ENCODE measurements around the gene HSPA8. TPM values are rescaled to one million over a fixed set of nuclear protein-coding genes. Genes with fewer than 3 reads are reported as not detected.
"Not testable (repeated sequence)": the region's sequence is repeated elsewhere in the genome, so short reads cannot be mapped to it uniquely, and the experiment has no call there.

The HSPA8 gene
- total RNA-seq, 2 donors from 2014 or later: 2,059 to 2,469 TPM

DNA sequence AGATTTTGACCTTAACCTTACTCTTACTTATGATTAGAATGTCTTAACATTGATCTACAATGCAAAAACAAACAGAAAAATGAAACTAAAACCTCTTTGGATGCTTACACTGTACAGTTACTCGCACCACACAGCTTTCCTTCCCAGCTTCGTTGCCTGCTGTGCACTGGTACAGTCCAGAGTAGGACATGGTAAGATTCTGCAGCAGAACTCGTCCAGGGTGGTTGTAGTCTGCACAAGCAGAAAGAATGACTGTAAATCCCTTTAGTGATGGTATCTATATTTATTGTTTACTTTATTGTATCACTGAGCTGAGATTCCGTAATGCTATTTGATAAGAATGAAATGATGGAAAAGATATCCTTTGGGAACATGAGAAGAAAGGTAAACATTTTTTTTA is 21.0 kb upstream of the HSPA8 start:
- peaks cover 0 to 9% of the 10 kb centered on the region in 2 donors for H3K36me3 Mint-ChIP-seq
- peak overlapping the region; percentile 27 to 85 for H3K27ac Mint-ChIP-seq
- H3K9me3 Mint-ChIP-seq: no peaks in the 10 kb centered on the region
- ATAC-seq (peak in 1 of 2 donors; percentile 26), DNase-seq (ENCODE audit: low spot score in 2 of 2) (no peak)

DNA sequence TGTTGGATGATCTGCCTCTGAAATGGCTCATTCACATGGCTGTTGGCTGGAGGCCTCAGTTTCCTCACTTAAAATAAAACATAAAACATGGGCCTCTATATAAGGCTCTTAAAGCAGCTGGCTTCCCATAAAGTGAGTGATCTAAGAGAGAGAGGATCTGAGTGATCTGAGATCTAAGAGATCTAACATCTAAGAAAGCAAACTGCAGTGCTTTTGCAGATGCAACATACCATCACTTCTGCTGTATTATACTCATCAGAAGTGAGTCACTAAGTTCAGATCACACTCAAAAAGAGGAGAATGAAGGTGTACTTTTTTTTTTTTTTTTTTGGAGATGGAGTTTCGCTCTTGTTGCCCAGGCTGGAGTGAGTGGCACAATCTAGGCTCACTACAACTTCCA is 18.1 kb upstream of the HSPA8 start:
- Mint-ChIP-seq H3K27ac (peak overlapping the region; percentile 86 to 92), H3K36me3 (peaks cover 0 to 9% of the 10 kb centered on the region in 2 donors), H3K9me3 (no peaks in the 10 kb centered on the region)
- ATAC-seq (peak; percentile 75 to 91), DNase-seq (ENCODE audit: low spot score in 2 of 2) (no peak)

DNA sequence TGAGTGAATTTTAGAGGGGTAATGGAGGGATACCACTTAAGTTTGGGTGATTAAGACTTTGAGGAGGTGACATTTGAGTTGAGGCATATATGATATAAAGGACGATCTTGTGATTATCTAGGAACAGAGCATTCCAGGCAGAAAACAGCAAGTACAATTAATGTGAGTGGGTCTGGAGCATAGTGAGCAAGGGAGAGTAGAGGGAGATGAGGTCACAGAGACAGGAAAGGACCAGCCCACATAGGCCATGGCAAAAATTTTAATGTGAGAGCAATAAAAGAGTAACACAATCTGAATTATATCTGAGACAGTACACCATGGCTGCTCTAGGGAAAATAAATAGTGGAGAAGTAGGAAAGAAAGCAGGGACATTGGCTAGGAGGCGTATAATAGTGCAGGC is 14.5 kb upstream of the HSPA8 start:
- H3K36me3 Mint-ChIP-seq: no peaks in the 10 kb centered on the region
- ATAC-seq (no peak), DNase-seq (ENCODE audit: low spot score in 2 of 2) (no peak)
- no peak overlapping the region for H3K27ac Mint-ChIP-seq
- no peaks in the 10 kb centered on the region for H3K9me3 Mint-ChIP-seq

DNA sequence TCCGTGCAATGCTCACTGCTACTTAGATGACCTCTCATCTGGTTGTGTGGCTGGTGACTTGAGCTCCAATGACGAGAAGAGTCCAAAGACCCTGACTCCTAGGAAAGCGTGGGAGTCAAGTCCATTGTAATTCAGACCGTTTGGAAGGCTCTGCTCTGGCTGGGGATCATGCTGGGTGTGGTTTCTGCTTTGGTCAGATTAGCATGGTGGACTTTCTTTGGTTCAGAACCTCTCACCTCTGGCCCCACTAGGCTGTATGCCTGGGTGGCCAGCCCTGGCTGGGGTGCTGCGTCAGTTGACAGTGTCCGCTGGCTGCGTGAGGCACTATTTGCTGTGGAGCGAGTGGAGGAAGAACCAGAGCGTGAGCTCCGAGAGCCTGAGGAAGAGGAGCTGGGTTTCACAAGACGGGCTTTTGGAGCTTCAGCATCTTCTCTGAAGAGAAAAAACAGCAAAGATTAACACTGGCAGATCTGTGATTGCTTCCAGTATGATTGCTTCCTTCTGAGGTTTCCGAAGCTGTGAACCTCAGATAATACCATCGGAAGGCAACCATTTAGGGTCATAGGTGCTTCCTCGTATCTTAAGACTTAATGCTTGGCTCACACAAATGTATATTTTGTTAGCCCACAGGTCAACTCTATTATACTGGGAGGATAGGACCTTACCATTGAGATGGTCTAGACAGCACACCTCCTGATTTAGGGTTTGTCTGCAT is 11.6 kb upstream of the HSPA8 start:
- no peak for ATAC-seq
- H3K36me3 Mint-ChIP-seq: peaks cover 0 to 6% of the 10 kb centered on the region in 2 donors
- peak overlapping the region in 1 of 2 donors; percentile 34 for H3K27ac Mint-ChIP-seq
- DNase-seq (ENCODE audit: low spot score in 2 of 2): no peak
- no peaks in the 10 kb centered on the region for H3K9me3 Mint-ChIP-seq

DNA sequence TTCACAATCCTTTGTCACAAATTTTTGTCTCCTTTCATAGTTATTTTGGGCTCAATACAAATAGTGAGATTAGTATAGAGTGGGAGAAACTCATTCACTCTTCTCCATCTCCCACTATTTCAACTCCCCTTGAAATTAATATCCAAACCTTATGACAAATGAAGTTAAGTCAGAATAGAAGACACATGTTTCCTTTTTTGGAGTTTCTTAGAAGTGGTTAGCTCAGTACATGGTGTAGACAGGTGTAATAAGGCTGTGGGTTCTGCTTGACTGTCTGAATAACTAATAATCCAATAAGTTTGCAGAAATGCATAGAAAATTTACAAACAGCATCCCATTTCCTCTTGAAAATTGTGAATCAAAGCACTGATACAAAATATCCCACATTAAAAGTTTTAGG is 10.8 kb upstream of the HSPA8 start:
- DNase-seq (ENCODE audit: low spot score in 2 of 2) (no peak), ATAC-seq (peak; percentile 14 to 65)
- Mint-ChIP-seq H3K36me3 (peaks cover 0 to 6% of the 10 kb centered on the region in 2 donors), H3K9me3 (no peaks in the 10 kb centered on the region), H3K27ac (peak overlapping the region; percentile 22 to 99)

DNA sequence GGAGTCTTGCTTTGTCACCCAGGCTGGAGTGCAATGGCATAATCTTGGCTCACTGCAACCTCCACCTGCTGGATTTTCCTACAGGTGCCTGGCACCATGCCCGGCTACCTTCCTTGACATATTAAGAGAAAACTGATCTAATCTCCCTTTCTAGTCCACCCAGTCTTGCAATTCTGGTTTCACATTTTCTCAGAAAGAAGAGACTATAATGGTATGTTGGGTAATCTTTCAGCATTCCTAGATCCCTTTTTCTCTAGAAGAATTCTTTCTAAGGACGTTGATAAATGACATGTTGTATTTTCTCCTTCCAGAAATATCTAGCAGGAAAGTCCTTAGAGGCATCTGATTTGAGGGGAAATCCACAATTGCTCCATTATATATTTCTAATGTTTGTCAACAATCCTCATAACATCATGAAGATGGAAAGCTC is 10.4 kb upstream of the HSPA8 start:
- Mint-ChIP-seq H3K9me3 (no peaks in the 10 kb centered on the region), H3K36me3 (peaks cover 0 to 6% of the 10 kb centered on the region in 2 donors), H3K27ac (peak overlapping the region; percentile 99 to 100)
- DNase-seq (ENCODE audit: low spot score in 2 of 2) (no peak), ATAC-seq (no peak)

DNA sequence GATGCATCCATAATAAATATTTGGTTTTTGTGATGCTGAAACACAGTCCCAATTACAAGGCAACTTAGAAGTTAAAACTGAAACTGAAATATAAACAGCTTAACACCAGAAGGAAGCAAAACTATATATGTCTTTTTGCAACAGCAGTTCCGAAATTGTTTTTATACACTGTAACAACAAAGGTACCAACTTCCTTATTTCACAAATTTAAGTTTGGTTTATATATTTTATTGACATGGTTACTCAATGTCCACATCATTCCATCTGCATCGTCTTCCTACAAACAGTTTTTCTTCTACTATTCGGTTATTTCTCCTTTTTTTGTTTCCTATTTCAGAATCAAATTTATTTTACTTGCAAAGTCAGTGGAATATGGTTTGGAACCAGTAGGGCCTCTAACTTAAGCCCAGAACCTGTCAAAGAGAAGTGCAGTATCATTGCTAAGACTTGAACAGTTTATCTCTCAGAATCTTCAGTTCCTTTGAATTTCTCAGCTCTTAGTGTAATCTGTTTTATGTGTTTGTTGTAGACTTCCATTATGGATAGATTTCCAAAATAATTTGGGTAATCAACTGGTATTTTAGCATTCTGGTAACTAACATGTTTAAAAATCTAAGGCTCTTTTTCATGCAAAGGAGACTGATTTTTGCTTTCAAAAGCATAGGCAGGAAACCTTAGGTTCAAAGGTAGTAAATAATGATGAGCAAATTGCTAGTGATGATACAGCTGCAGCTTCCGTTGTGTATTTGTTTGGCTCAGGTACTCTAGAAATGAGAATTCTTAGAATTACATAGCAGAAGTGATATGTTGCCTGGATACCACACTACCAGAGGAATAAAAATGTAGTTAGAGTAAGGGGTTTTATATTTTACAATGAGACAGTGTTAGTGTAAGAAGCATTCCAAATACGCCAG is 8.2 kb upstream of the HSPA8 start:
- Mint-ChIP-seq H3K27ac (peak overlapping the region; percentile 99 to 100), H3K36me3 (peaks cover 0 to 6% of the 10 kb centered on the region in 2 donors), H3K9me3 (no peaks in the 10 kb centered on the region)
- DNase-seq (ENCODE audit: low spot score in 2 of 2) (no peak), ATAC-seq (peak; percentile 88 to 89)

DNA sequence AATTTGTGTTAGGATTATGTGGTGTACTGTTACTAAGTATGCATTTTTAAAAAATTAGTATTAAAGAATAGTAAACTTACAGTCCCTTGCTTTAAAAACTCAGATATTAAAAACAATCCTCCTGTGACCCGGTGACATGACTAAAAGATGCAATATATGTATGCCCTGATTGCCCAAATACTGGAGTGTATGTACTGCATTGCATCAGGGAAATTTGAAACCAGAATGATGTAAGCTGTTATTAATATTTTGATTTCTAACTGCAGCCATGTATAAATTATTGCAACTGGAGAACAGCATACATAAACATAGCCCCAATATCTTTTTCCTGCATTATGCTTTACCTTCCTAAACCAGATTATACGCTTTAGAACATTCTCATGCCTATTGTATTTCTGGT is 3.7 kb upstream of the HSPA8 start:
- no peak for DNase-seq (ENCODE audit: low spot score in 2 of 2)
- Mint-ChIP-seq H3K36me3 (peaks cover 31 to 32% of the 10 kb centered on the region in 2 donors), H3K9me3 (no peaks in the 10 kb centered on the region), H3K27ac (peak overlapping the region in 1 of 2 donors; percentile 48)
- ATAC-seq: no peak

DNA sequence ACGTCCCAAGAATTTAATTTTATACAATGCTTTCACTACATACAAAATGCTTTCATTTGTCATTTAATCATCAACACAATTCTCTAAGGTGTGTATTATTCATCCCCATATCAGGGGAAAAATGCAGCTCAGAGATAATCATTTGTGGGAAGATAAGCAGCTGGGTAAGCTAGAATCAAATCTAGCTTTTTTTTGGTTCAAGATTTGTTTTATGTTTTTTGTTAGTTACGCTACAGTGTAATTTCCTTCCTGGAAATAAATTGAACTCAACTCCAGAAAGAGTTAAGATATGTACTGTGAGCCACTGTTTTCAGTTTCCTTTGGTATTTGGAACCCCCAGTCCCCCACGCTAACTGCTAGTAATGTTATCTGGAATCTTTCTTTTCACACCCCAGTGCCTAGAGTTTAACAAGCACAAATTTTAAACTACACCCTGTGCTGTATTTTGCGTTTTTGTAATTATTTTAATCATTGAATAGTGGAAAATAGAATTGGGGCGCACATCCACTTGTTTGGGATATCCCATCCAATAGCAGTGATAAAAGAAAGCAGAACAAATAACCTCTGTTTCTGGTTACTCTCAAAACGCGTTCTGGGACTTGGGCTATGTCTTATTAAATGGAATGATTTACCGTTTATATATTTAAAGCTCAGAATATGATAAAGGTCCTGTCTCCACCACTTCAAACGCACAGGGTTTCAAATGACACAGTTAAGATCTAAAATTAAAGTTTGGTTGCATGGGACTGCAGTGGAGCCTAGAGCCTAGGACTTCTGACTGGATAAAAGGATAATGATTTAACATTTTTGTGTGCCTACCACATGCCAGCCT is 2.1 kb upstream of the HSPA8 start:
- ATAC-seq (peak in 1 of 2 donors; percentile 7), DNase-seq (ENCODE audit: low spot score in 2 of 2) (no peak)
- H3K36me3 Mint-ChIP-seq: peaks cover 41 to 46% of the 10 kb centered on the region in 2 donors
- no peaks in the 10 kb centered on the region for H3K9me3 Mint-ChIP-seq
- H3K27ac Mint-ChIP-seq: peak overlapping the region; percentile 100

DNA sequence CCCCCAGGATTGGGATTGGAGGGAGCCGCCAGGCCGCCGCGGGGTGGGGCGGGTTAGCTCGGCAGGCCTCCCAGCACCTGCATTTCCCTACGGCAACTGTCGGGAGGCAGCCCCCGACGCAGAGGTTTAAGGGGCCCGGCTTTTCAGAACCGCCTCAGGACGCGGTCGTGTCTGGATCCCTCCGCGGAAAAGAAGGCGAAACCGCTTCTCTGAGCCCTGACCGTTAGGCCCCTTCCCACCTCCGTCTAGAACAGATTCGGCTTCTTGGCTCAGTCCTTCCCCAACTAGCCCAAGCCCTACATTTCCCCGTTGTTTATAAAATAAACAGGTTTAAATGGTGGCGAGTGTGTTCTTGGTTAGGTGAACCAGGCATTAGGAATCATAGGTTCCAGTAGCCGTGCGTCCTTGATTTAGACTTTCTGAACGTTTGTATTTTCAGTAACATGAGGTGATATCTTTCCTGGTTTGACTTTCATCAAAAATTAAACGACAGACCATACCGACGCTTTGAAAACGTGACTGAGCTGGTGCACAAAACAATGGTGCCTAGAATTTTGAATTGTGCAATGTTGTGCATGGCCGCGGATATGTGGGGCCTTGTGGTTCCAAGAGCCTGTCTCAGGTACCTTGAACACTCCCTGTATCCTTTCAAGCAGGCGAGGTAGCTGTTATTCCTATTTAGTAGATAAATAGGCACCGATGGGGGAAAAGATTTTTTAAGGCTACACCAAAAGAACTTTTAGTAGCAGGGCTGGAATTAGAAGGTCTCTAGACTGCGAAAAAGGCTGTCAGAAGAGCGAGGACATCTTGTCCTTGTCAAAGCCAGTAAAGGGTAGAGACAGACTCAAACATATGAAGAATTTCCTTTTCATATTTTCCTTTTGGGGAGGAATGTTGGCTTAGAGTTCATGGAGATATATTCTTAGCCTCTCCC is 1.2 kb upstream of the HSPA8 start:
- Mint-ChIP-seq H3K9me3 (no peaks in the 10 kb centered on the region), H3K36me3 (peaks cover 50 to 55% of the 10 kb centered on the region in 2 donors), H3K27ac (peak overlapping the region; percentile 100)
- DNase-seq (ENCODE audit: low spot score in 2 of 2) (peak in 1 of 2 donors; percentile 41), ATAC-seq (no peak)

DNA sequence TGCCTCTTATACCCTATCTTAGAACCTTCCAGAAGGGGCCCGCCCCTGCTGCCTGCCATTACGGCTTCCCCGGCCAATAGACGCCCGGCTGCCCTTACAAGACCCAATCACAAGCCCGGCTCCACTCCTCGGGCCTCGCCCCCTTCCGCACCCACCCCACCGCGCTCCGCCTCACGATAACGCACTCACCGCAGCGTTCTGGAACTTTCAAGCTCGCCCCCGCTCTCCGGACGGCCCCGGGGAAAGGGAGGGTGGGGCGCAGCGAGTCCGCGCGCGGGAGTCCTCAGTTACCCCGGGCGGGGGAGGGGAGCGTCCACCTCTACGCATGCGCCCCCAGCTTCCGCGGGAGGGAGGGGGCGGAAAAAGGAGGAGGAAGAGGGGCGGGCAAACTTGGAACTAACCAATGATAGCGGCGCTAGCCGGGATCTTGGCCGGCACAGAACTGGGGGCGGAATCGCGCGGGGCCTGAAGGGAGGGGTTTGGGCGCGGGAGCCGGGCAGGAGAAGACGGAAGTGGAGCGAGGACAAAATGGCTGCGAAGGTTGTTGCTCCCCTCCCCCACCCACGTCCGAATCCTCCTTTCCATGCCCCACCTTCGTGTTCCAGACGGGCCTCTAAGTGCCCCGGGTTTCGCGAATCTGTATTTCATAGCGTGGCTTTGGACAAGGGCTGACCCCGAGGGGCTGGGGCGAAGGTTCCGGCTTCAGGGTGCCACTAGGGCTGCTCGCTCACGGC is 389 bp upstream of the HSPA8 start:
- Mint-ChIP-seq H3K9me3 (no peaks in the 10 kb centered on the region), H3K27ac (peak overlapping the region; percentile 100), H3K36me3 (peaks cover 59 to 64% of the 10 kb centered on the region in 2 donors)
- peak; percentile 98 to 100 for DNase-seq (ENCODE audit: low spot score in 2 of 2)
- ATAC-seq: peak; percentile 87 to 89

DNA sequence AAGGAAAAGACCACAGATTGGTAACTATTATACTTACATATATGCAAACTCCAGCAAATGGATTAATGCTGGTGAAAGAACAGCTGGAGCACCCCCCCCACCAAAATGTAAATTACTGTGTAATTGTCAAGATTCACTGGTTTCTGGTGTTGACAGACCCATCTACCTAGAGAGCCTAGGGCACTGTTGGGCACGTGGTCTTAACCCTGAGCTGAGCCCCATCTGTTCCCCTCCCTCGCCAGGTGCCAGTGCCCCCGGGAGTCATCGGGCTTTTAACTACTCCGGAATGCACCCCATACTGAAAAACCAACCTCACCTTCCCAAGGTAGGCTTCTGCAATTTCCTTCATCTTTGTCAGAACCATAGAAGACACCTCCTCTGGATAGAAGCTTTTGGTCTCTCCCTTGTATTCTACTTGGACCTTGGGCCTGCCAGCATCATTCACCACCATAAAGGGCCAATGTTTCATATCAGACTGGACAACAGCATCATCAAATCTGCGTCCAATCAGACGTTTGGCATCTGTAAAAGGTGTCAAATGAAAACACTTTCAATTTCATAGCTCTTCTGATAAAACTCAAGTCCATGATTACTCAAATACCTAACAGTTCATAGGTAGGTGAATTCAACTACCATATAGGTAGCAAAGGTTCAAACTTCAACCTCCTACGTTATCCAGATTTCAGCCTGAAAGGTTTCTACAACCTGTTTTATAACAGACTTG is 1.5 kb downstream of the HSPA8 start:
- no peaks in the 10 kb centered on the region for H3K9me3 Mint-ChIP-seq
- DNase-seq (ENCODE audit: low spot score in 2 of 2): peak in 1 of 2 donors; percentile 42
- H3K27ac Mint-ChIP-seq: peak overlapping the region; percentile 100
- ATAC-seq: no peak
- peaks cover 61 to 83% of the 10 kb centered on the region in 2 donors for H3K36me3 Mint-ChIP-seq

DNA sequence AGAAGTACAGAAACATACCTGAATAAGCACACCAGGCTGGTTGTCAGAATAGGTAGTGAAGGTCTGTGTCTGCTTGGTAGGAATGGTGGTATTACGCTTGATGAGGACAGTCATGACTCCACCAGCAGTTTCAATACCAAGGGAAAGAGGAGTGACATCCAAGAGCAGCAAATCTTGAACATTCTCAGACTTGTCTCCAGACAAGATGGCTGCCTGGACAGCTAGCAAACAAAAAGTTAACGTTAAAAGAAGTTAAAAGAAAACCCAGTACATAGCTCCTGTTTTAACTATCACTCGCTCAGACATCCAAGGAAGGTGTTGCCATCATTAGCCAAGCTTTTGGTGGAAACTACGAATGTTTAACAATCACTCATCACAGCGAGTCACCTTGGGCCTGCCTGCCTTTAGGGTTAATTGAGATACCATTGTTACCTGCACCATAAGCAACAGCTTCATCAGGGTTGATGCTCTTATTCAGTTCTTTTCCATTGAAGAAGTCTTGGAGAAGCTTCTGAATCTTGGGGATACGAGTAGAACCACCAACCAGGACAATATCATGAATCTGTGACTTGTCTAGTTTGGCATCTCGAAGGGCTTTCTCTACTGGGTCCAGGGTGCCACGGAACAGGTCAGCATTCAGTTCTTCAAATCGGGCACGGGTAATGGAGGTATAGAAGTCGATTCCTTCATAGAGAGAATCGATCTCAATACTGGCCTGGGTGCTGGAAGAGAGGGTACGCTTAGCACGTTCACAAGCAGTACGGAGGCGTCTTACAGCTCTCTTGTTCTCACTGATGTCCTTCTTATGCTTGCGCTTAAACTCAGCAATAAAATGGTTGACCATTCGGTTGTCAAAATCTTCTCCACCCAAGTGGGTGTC is 2.7 kb downstream of the HSPA8 start:
- not testable (repeated sequence) for H3K9me3 Mint-ChIP-seq; DNase-seq (ENCODE audit: low spot score in 2 of 2); ATAC-seq
- Mint-ChIP-seq H3K36me3 (peaks cover 61 to 85% of the 10 kb centered on the region in 2 donors), H3K27ac (peak overlapping the region; percentile 100)
